RCC 7860 (cell line): Measurements from ENCODE around the gene JPT1.

Experiments used
- DNase-seq: peaks from one replicate; pipeline ENCODE4 v3.0.0-alpha.2; 2015; ENCODE audit warnings: low spot score
- FAIRE-seq: peaks from 2 replicates; lab custom pipeline; 2012; peaks lifted over from hg19 to GRCh38; lab: Jason Lieb, UNC

JPT1 gene

GRCh38 chr17:75087558-75088453, 66.5 kb downstream of the JPT1 start, which contains the start of gene SLC16A5:
Gene SLC16A5, plus strand, starts transcription at chr17:75087954. Its CDS starts 5,683 bp downstream, at chr17:75093637.
- DNase-seq (peak; percentile 65), FAIRE-seq (no peak)

DNA sequence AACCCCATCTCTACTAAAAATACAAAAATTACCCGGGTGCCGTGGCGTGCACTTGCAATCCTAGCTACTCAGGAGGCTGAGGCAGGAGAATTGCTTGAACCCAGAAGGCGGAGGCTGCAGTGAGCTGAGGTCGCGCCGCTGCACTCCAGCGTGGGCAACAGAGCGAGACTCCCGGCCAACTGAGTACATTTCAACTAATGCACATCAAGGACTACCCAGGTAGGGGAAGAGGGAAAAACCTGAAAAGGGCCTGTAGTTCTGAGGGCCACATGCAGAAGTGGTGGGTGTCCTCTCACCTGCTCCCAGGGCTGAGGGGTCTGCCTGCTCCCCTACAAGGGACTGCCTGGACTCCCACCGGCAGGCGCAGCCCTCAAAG, 67.1 kb downstream of the JPT1 start:
- DNase-seq (no peak), FAIRE-seq (no peak)

DNA sequence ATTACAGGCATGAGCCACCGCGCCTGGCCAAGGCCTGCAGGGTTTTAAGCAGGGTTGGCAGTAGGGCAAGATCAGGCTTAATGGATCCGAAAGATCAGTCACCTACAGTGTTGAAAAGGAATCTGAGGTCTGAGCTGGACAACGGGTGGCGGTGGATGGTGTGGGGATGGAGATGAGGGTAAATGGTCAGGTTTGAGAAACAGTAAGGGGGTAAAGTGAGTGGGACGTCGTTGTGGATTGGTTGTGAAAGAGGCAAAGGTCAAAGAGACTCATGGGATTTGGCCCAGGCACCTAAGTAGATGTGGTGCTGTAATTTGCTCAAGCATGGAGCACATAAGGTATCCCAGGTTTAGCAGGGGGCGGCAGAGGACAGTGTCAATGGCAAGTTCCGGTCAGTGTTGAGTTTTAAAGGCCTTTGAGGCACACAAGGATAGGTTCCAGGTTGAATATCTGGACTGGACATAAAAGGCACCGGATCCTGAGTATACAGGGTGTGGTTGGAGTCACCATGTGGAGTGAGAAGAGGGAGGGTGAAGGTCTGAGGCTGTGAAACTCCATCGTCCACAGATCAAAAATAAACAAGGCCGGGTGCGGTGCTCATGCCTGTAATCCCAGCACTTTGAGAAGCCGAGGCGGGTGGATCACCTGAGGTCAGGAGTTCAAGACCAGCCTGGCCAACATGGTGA, 67.7 kb downstream of the JPT1 start:
- FAIRE-seq (no peak), DNase-seq (no peak)
